GM19438 (cell line): Measurements from ENCODE around the gene EREG.
"Not testable (repeated sequence)": the region's sequence is repeated elsewhere in the genome, so short reads cannot be mapped to it uniquely, and the experiment has no call there.

Experiments used
- ATAC-seq: cut with Tn5 transposase; IDR thresholded peaks from one replicate; pipeline ENCODE4 v1.9.1; 2021; ENCODE audit warnings: low read depth; ENCODE audit not compliant: unreplicated experiment

EREG gene

GRCh38 chr4:74386159-74386558 is 21.2 kb downstream of the EREG start:
- ATAC-seq = no peak

- ATAC-seq = no peak
Observed at GRCh38 chr4:74387790-74388189, 22.8 kb downstream of the EREG start.

DNA sequence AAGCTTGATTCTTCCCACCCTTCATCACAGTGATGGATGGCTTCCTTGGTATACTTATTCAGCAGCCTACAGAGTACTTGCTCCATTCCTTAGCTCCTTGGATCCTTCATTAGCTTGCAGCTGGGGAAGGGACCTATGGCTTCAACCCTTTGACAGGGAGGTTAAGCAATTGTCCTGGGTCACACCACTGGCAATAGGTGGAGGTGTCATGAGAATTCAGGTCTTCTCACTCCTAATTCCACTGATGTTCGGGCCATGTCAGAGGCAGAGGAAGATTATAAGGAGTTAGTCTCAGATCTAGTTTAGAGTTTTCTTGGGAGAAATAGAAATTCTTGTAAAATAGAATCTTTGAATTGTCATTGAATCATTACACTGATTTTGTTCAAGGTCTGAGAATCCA is 24.5 kb downstream of the EREG start:
- no peak for ATAC-seq

GRCh38 chr4:74390677-74391076 is 25.7 kb downstream of the EREG start:
- no peak for ATAC-seq

GRCh38 chr4:74391346-74391745 is 26.4 kb downstream of the EREG start:
- no peak for ATAC-seq

DNA sequence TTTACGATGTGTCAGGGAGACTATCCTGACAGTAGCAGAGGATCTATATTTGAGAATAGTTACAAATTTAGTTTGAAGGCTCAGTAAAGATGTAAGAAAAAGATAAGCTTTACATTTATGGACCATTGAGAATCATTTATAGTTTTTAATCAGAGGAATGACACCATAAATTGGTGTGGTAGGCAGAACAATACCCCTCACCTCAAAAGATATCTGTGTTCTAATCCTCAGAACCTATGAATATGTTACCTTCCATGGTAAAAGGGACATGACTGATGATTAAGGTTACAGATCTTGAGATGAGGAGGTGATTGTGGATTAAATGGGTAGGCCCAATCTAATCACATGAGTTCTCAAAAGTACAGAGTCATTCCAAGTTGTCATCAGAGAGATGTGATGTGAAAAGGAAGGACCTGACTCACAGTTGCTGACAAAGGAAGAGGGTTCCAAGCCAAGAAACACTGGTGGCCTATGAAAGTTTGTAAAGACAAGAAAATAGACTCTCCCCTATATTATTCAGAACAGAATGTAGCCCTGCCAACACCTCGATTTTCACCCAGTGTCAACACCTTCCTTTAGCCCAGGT is 27.0 kb downstream of the EREG start:
- no peak for ATAC-seq

GRCh38 chr4:74394476-74395136 is 29.7 kb downstream of the EREG start:
- no peak for ATAC-seq

DNA sequence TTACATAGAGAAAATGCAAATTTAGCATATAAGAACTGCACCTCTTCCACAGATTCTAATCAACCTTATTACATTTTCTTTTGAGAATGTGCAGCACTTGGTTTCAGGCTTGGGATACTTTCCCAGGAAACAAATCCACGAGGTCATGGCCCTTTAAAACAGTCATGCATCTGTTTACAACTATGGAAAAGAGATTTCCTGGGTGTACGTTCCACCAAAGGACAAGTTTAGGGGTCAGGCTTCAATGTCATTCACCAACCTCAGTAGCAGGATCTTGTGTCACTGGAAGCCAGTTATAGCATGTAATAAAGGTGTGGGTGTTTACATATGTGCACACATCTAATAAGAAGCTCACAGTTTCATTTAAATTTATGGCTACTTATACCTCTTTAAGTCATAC is 30.7 kb downstream of the EREG start:
- ATAC-seq = no peak

- peak; percentile 51 for ATAC-seq
Observed at GRCh38 chr4:74397748-74398426, 32.9 kb downstream of the EREG start.

- ATAC-seq = not testable (repeated sequence)
Observed at GRCh38 chr4:74398894-74399589, 34.1 kb downstream of the EREG start.

GRCh38 chr4:74400395-74400794 is 35.5 kb downstream of the EREG start:
- no peak for ATAC-seq

DNA sequence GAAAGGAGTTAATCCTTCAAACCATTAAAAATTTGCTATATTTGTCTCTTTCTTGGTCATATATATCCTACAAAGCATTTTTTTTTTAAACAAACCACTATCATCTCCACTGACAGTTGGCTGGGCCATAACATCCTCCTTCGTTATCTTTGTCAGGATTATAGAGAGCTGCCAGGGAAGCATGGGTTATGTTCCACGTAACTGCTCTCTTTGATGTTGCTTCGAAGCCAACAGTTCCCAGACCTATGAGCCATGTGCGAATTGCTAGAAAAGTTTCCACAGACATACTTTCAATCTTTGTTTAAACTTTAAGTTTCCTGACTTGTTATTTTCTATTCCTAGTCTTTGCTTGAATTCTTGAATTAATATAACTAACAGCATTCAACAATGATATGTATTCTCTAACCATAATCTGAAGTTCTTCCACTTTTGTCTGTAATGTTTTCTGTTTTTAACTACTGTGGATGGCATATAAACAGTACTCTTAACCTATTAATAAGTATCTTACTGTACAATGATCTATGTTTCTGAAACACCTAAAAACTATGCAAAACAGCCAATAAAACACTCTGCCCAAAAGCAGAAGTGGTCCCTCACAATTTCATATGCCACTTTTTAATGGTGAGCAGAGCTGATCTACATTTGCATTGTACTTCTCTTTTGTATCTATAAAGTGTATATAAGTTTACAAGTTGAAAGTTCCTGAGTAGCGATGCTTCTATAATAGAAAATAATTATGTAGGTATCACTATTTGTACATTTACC is 37.9 kb downstream of the EREG start:
- peak; percentile 97 for ATAC-seq

GRCh38 chr4:74407891-74408290 is 42.9 kb downstream of the EREG start:
- ATAC-seq = no peak

GRCh38 chr4:74408639-74409038 is 43.7 kb downstream of the EREG start:
- no peak for ATAC-seq

GRCh38 chr4:74410272-74410671 is 45.3 kb downstream of the EREG start:
- ATAC-seq = no peak

DNA sequence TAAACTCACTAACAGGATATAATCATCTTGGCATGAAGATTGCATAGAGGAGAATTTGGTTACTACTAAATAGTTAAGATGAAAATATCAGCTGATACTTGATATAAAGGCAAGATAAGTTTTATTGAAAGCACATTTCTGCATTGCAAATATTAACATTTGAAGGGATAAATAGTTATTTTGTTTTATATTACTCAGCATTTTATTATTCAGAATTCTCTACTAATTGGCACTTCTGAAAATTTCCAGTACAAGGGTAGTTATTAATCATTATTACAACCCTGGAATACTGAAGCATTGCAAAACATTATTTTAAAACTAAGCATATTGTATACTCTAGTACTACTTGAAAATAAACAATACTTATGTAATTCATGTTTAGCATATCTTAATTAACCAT is 47.3 kb downstream of the EREG start:
- no peak for ATAC-seq

DNA sequence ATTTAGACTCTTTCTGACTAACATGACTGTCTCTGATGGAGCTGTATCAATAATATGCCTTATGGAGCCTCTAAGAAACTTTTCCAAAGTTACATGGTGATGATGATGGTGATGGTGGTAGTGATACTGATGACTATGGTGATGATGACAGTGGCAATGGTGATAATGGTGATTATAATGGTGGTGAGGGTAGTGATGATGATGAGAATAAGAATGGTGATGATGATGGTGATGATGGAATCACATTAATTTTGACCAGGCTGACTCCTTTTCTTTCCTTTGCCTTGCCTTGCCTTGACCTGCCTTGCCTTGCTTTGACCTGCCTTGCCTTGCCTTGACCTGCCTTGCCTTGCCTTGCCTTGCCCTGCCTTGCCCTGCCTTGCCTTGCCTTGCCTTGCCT is 48.3 kb downstream of the EREG start:
- no peak for ATAC-seq

DNA sequence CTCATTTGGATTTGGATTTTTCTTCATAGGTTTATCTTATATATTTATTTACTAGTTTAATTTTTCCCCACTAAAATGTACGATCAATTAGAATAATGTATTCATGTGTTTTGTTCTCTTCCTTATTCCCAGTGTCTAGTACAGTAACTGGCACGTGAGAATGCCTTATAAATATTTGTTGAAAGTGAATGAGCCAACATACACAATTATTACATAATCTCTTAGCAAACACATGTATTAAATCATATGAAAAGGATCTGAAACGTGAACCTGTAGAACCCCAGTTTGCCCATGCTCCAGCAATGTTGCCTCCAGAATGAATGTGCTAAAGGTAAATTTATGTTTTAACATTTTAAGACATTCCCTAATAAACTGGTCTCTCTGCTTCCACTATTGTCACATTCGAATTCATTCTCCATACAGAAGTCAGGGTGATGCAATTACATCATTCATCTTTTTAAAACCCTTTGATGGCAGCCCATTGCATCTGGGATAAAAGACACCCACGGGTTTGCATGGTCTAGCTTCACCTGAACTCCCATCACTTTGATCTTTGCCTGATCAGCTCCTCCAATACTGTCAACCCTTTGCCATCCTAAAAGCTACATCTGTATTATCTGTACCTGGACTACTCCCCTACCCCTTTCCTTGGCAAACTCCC is 49.3 kb downstream of the EREG start:
- ATAC-seq = no peak

DNA sequence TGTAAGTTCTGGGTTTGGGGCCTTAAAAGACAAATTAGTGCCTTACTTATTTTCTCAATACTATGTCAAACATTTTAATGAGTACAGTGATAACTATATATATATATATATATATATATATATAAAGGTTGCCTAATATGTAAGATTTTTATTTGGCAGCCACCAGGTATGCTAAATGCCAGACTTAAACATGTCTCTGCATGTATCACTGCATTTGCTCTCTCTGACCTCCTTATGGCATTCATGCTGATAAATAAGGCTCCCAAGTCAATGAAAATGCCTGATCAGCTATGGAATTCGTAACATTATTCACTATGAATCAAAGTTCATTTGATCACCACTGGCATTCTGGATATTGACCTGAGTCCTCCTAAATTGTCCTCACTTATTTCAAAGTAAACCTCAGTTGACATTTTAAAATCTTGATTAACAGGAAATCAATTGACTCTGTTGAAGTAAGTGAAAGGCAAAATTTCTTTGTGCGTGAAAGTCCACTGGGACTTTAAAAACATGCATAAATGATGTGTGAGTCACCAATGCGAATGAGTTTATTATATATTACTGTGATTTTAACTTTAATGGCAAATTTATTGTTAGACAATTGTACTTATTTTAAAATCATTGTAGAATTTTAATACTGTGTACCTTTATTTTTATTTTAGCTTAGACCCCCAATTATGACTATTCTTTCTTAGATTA is 50.8 kb downstream of the EREG start:
- no peak for ATAC-seq
